AG20443 (cell line): ENCODE measurements around the gene ZNF324.
"Not testable (repeated sequence)": the region's sequence is repeated elsewhere in the genome, so short reads cannot be mapped to it uniquely, and the experiment has no call there.

Experiments used
- DNase-seq: peaks from one replicate; pipeline ENCODE4 v3.0.0; 2012; ENCODE audit warnings: low spot score, mixed read lengths

ZNF324 gene

DNA sequence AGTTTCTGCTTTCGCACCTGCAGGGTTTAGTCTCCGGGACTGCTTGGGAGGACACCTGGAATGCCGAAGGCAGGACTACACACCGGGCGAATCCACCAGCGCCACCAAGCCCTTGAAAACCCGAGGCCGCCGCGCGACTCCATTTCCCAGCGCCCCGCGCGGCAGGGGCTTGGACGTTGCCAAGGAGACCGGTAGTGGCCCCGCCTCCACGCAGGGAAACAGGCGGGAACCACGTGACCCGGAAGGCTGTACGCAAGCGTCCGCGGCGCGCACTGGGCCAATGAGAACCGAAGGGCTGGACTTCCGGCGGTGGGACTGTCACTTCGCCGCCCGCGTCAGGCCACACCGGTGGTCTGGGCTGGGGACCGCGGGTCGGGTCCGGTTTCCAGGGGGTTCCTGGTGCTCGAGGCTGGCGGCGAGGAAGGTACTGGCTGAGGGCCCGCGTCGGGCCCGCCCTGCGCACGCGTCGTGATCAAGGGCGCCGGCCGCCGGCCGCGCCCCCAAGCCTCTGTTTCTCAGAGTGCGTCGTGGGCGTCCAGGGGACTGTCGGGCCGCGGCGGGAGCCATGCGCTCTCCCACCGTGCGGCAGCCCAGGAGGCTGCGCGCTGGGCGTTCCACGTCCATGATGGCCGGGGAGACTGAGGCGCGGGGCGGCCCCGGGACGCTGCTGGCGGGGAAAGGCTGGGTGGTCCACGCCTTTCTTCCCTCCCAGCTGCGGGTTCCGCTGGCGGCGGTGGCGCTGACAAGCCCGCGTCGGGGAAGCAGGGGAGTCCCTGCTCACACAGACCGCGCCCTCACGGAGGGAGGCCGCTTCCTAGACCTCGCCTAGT, at the start of gene ZNF324:
ZNF324 (plus strand) TSS at position 321 of the 830 bp plus-strand sequence. CDS start 2,106 bp downstream, outside the sequence.
- peak; percentile 99 for DNase-seq

DNA sequence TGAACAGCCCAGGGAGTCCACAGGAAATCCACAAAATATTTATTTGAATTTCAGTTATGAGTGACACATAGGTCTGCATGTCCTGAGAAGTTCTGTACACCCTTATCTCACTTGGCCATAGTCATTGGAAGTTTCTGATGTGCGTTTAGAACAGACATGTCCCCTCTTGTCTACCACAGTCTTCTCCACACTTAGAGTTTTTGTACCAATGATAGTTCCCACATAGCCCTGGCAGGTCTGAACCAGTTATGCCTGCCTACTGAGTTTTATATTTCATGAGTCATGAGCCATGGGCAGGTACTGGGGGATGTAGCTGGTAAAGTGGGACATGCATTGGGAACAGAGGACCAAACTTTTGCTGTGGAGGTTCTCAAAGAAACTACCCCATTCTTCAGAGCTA, 38.3 kb upstream of the ZNF324 start:
- DNase-seq: no peak

DNA sequence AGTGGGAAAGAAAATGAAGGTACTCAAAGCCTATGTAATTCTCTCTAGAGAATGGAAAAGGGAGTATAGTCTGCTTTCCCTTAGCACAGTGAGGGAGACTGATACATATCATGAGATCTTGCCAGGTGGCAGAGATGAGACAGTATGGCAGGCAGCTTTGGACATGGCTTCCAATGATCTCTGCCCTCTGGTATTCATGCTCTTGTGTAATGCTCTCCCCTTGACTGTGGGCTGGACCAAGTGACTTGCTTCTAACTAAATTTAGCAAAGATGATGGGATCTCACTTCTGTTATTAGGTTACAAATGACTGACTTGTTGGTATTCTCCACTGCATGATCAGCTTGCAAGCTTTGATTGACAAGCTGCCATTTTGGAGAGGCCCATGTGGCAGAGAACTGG, 37.1 kb upstream of the ZNF324 start:
- no peak for DNase-seq

DNA sequence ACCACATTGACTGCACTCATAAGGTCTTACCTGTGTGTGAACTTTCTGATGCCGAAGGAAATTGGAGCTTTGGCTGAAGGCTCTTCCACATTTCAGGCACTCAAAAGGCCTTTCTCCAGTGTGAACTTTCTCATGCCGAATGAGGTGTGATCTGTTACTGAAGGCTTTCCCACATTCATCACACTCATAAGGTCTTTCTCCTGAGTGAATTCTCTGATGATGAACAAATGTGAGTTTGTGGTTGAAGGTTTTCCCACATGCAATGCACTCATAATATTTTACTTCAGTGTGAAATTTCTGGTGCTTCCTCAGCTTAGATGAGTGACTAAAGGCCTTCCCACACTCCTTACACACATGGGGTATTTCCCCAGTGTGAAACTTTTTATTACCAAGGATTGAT, 32.7 kb upstream of the ZNF324 start:
- no peak for DNase-seq

GRCh38 chr19:58439576-58440554, 27.0 kb upstream of the ZNF324 start, which contains the start of gene ZNF132:
TSS of gene ZNF132 (minus strand) at chr19:58440153. CDS start at chr19:58439821, 332 bp downstream.
- peak; percentile 98 for DNase-seq

- DNase-seq: no peak
These were observed 26.3 kb upstream of the ZNF324 start for GRCh38 chr19:58440556-58440955.

DNA sequence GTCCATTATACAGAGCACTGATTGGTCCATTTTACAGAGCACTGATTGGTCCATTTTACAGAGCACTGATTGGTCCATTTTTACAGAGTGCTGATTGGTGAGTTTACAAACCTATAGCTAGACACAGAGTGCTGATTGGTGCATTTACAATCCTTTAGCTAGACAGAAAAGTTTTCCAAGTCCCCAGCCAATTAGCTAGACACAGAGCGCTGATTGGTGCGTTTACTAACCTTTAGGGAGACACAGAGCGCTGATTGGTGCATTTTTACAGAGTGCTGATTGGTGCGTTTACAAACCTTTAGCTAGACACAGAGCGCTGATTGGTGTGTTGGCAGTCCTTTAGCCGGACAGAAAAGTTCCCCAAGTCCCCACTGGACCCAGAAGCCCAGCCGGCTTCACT, 23.9 kb upstream of the ZNF324 start:
- not testable (repeated sequence) for DNase-seq

DNA sequence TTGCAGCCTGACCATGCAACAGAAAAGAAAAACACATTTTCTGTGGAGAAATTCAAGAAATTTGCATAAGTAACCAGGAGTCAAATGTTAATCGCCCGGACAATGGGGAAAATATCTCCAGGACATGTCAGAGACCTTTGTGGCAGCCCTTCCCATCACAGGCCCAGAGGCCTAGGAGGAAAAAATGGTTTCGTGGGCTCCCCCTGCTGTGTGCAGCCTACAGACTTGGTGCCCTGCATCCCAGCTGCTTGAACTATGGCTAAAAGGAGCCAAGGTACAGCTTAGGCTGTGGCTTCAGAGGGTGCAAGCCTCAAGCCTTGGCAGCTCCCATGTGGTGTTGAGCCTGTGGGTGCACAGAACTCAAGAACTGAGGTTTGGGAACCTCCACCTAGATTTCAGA, 18.0 kb upstream of the ZNF324 start:
- not testable (repeated sequence) for DNase-seq

DNA sequence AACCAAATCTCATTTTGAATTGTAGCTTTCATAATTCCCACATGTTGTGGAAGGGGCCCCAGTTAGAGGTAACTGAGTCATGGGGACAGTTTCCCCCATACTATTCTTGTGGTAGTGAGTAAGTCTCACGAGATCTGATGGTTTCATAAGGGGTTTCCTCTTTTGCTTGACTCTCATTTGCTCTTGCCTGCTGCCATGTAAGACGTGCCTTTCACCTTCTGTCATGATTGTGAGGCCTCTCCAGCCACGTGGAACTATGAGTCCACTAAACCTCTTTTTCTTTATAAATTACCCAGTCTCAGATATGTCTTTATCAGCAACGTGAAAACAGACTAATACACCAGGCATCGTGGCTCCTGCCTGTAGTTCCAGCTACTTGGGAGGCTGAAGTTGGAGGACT, 16.9 kb upstream of the ZNF324 start:
- DNase-seq: not testable (repeated sequence)

DNA sequence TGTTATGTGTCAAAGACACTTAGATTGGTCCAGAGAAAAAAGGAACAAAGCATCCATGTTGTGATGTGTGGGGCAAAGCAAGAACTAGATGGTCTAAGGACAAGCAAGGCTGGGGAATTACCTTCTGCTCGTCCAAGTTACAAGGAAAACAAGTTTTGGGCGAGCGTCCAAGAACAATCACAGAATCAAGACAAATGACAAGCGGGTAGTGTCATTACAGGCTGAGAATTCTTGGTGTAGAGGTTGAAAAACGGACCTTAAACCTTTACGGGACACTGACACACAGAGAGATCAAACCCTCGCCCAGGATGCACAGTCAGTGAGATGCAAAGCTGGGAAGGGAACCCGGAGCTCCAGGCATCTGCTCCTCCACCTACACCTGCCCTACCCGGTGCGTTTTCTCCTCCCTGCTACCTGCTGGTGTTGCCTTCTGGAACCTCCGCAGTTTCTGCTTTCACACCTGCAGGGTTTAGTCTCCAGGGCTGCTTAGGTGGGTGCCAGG, 16.0 kb upstream of the ZNF324 start:
- DNase-seq: no peak

DNA sequence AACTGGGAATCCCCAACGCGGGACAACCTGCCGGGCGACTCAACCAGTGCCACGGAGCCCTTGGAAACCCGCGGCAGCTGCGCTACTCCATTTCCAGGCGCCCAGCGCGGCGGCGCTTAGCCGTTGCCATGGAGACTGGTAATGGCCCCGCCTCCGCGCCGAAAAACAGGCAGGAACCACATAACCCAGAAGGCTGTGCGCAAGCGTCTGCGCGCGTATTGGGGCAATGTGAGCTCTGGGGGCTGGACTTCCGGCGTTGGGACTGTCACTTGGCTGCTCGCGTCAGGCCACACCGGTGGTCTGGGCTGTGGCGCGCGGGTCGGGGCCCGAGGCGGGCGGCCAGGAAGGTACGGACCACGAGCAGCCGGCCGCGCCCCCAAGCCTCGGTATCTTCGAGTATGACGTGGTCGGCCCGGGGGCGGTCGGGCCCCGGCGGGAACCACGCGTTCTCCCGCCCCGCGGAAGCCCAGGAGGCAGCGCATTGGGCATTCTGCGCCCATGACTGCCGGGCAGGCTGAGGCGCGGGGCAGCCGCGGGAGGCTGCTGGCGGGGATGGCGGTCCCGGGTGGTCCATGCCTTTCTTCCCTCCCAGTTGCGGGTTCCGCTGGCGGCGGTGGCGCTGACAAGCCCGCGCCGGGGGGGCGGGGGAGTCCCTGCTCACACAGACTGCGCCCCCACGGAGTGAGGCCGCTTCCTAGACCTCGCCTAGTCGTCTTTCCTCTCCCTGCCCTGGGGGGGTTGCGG, 15.3 kb upstream of the ZNF324 start, which contains the start of gene ZNF324B:
ZNF324B (plus strand) TSS at position 265 of the 744 bp plus-strand sequence. CDS start 2,080 bp downstream, outside the sequence.
- peak; percentile 99 for DNase-seq

DNA sequence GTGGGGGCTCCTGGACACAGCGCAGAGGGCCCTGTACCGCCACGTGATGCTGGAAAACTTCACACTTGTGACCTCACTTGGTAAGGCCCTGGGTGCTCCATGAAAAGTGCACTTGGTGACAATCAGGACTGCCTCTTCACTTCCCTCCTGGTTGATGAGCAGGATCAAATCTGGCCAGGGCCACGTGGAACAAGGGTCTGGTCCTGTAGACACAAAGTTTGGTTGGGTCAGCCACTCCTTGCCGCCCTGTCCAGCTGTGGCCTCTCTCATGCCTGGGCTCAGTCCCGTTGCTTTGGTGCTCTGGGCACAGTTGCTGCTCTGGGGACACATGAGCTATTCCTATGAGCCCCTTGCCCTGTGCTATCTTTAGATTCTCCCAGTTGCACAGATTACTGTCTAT, 13.1 kb upstream of the ZNF324 start:
- no peak for DNase-seq

DNA sequence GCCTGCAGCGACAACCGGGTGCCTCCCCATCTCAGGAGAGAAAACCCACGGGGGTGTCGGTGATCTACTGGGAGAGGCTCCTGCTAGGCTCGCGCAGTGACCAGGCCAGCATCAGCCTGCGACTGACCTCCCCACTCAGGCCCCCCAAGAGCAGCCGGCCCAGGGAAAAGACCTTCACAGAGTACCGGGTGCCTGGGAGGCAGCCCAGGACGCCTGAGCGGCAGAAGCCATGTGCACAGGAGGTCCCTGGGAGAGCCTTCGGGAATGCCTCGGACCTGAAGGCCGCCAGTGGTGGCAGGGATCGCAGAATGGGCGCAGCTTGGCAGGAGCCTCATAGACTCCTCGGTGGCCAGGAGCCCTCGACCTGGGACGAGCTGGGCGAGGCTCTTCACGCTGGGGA, 11.6 kb upstream of the ZNF324 start:
- DNase-seq: no peak

DNA sequence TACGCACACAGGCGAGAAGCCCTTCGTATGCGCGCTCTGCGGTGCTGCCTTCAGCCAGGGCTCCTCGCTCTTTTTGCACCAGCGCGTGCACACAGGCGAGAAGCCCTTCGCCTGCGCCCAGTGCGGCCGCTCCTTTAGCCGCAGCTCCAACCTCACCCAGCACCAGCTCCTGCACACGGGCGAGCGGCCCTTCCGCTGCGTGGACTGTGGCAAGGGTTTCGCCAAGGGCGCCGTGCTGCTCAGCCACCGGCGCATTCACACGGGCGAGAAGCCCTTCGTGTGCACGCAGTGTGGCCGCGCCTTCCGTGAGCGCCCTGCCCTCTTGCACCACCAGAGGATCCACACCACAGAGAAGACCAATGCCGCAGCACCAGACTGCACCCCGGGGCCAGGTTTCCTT, 10.8 kb upstream of the ZNF324 start:
- DNase-seq: no peak

GRCh38 chr19:58460039-58460438, 6.8 kb upstream of the ZNF324 start:
- no peak for DNase-seq

GRCh38 chr19:58466089-58466759, 656 bp upstream of the ZNF324 start:
- DNase-seq: no peak

GRCh38 chr19:58468216-58468839, 1.4 kb downstream of the ZNF324 start:
- no peak for DNase-seq

DNA sequence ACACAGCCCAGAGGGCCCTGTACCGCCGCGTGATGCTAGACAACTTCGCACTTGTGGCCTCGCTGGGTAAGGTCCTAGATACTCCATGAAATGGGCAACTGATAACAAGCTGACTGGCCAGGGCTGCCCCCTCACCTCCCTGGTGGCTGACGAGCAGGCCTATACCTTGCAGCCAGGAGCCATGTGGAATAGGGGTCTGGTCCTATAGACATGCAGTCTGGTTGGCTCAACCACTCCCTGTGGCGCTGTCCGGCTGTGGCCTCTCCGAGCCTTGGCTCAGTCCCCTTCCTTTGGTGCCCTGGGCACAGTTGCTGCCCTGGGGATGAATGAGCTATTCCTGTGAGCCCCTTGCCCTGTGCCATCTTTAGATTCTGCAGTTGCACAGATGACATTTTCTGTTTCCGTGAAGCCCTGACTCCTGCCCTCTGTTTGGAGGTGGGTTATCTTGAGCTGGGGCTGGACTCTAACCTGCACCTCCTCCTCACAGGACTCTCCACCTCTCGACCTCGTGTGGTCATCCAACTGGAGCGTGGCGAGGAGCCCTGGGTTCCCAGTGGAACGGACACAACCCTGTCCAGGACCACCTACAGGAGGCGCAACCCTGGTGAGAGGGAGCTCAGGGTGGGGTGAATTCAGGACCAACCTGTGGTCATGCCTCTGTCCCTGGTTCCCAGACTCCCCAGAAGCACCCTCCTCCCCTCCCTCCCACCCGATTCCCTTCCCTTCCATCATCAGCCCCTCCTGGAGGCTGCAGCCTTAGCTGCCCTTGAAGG, 2.5 kb downstream of the ZNF324 start:
- no peak for DNase-seq

DNA sequence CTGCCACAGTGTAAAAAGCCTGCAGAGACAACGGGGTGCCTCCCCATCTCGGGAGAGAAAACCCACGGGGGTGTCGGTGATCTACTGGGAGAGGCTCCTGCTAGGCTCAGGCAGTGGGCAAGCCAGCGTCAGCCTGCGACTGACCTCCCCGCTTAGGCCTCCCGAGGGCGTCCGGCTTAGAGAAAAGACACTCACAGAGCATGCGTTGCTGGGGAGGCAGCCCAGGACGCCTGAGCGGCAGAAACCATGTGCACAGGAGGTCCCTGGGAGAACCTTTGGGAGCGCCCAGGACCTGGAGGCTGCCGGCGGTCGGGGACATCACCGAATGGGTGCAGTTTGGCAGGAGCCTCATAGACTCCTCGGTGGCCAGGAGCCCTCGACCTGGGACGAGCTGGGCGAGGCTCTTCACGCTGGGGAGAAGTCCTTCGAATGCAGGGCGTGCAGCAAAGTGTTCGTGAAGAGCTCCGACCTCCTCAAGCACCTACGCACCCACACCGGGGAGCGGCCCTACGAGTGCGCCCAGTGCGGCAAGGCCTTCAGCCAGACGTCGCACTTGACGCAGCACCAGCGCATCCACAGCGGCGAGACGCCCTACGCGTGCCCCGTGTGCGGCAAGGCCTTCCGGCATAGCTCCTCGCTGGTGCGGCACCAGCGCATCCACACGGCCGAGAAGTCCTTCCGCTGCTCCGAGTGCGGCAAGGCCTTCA, 4.1 kb downstream of the ZNF324 start:
- DNase-seq: not testable (repeated sequence)
